GM23248 (cell line): ENCODE data around the gene COPB1. TPM values are rescaled to one million over a fixed set of nuclear protein-coding genes. Genes with fewer than 3 reads are reported as not detected.
A peak's percentile ranks its signal among the peaks of the same experiment; 100 is the strongest.

Experiments used
- DNase-seq: peaks from one replicate; pipeline ENCODE4 v3.0.0-alpha.2; 2015
- H2AFZ ChIP-seq: fragments of 200-600 bp; sonication (generic); 2 replicates; pipeline ENCODE4 v1.6.1; 2016; ENCODE audit warnings: antibody characterized with exemption
- H3F3A ChIP-seq: fragments of 200-600 bp; sonication (generic); 2 replicates; pipeline ENCODE4 v1.6.1; 2016; ENCODE audit warnings: mild to moderate bottlenecking, antibody characterized with exemption, mixed run types; ENCODE audit not compliant: insufficient read depth
- H3K27ac ChIP-seq: fragments of 200-600 bp; sonication (generic); 2 replicates; pipeline ENCODE4 v1.5.1; 2016; ENCODE audit warnings: mild to moderate bottlenecking
- H3K27me3 ChIP-seq: fragments of 200-600 bp; sonication (generic); replicated peaks from 2 replicates; pipeline ENCODE4 v1.6.1; 2016; ENCODE audit warnings: mild to moderate bottlenecking; ENCODE audit not compliant: insufficient read depth
- H3K36me3 ChIP-seq: fragments of 200-600 bp; sonication (generic); 2 replicates; pipeline ENCODE4 v1.6.1; 2016; ENCODE audit warnings: low read depth, mild to moderate bottlenecking
- H3K4me1 ChIP-seq: fragments of 200-600 bp; sonication (generic); 2 replicates; pipeline ENCODE4 v1.6.1; 2016; ENCODE audit warnings: mild to moderate bottlenecking; ENCODE audit not compliant: insufficient read depth
- H3K4me2 ChIP-seq: fragments of 200-600 bp; sonication (generic); one replicate; pipeline ENCODE4 v1.6.1; 2016; ENCODE audit warnings: mild to moderate bottlenecking; ENCODE audit not compliant: unreplicated experiment
- H3K4me3 ChIP-seq: fragments of 200-600 bp; sonication (generic); 2 replicates; pipeline ENCODE4 v1.5.1; 2016; ENCODE audit warnings: mild to moderate bottlenecking
- H3K79me2 ChIP-seq: fragments of 200-600 bp; sonication (generic); 2 replicates; pipeline ENCODE4 v1.6.1; 2016; ENCODE audit warnings: mild to moderate bottlenecking; ENCODE audit not compliant: insufficient read depth
- H3K9ac ChIP-seq: fragments of 200-600 bp; sonication (generic); 2 replicates; pipeline ENCODE4 v1.6.1; 2016; ENCODE audit warnings: mild to moderate bottlenecking
- H3K9me2 ChIP-seq: fragments of 200-600 bp; sonication (generic); 2 replicates; pipeline ENCODE4 v1.6.1; 2016; ENCODE audit warnings: mixed run types, mild to moderate bottlenecking, moderate library complexity; ENCODE audit not compliant: insufficient read depth
- H3K9me3 ChIP-seq: fragments of 200-600 bp; sonication (generic); one replicate; pipeline ENCODE4 v1.6.1; 2017; ENCODE audit warnings: low read depth
- H4K20me1 ChIP-seq: fragments of 200-600 bp; sonication (generic); 2 replicates; pipeline ENCODE4 v1.6.0; 2016; ENCODE audit not compliant: insufficient read depth
- EZH2 ChIP-seq: fragments of 200-600 bp; sonication (generic); IDR thresholded peaks from 2 replicates; pipeline ENCODE4 v1.6.1; 2018; ENCODE audit warnings: antibody characterized with exemption, mild to moderate bottlenecking; ENCODE audit not compliant: insufficient read depth, poor library complexity, severe bottlenecking
- EZH2phosphoT487 ChIP-seq: fragments of 200-600 bp; sonication (generic); IDR thresholded peaks from 2 replicates; pipeline ENCODE4 v1.6.1; 2018; ENCODE audit warnings: antibody characterized with exemption, moderate library complexity, mild to moderate bottlenecking, low read depth; ENCODE audit not compliant: insufficient read depth
- WGBS, 2 experiments: methylation state at CpG; one replicate each; pipeline ENCODE4 v1.1.6; 2015 to 2017; ENCODE audit warnings: low lambda C conversion rate in 2 of 2, low coverage in 1 of 2; ENCODE audit errors: missing lambda C conversion rate in 2 of 2; 5-methylcytosine and 5-hydroxymethylcytosine counted together
- in situ Hi-C: fragments of 300-500 bp; cut with MboI; formaldehyde crosslinking; loops from 2 replicates; pipeline ENCODE4 v1.15.0; 2020
- polyA plus RNA-seq: library from polyadenylated mRNA; unstranded; fragments of >200 nt; fragmentation: Nextera tagmentation; extraction: Ambion mirVana; gene quantifications from 2 replicates; pipeline ENCODE4 v1.2.1, GENCODE V29; 2016
- total RNA-seq: library from RNA; depleted of rRNA; stranded (reverse); fragments of >200 nt; shearing (Covaris generic); gene quantifications from 2 replicates; pipeline ENCODE4 v1.2.3, GENCODE V29; 2014

COPB1 gene
- total and polyA plus RNA-seq, 2 experiments from 2014 or later, result 192 to 302 TPM

- Histone ChIP-seq H3K79me2 (peaks cover 55% of the 10 kb centered on the region), H3K9me3 (no peaks in the 10 kb centered on the region), H2AFZ (peak overlapping the region; percentile 10; the same call in 1 of the 2 replicates), H3K4me3 (peak overlapping the region; percentile 89), H3F3A (peaks cover 72% of the 10 kb centered on the region), H3K27ac (peak overlapping the region; percentile 82), H3K4me1 (peaks cover 39% of the 10 kb centered on the region; the same call in 1 of the 2 replicates), H3K4me2 (peak overlapping the region; percentile 100), H3K27me3 (no peaks in the 10 kb centered on the region), H3K36me3 (peaks cover 45% of the 10 kb centered on the region), H3K9ac (peak overlapping the region; percentile 95), H3K9me2 (no peaks in the 10 kb centered on the region), H4K20me1 (peaks cover 7% of the 10 kb centered on the region; the same call in 1 of the 2 replicates)
- 1 to 3% methylated on average over 6 to 18 of the region's 19 CpGs for WGBS, 2 experiments
- in situ Hi-C loops, result loop anchor here (5.0 kb wide), 1 partner anchor 42 kb away; no protein-coding TSS in a partner anchor
- no peak for TF ChIP-seq EZH2phosphoT487
- no peak for TF ChIP-seq EZH2
- peak; percentile 58 for DNase-seq
Observed at GRCh38 chr11:14499178-14499559, 442 bp downstream of the COPB1 start.

- Histone ChIP-seq H3F3A (peaks cover 40% of the 10 kb centered on the region), H3K79me2 (peaks cover 99% of the 10 kb centered on the region), H3K27ac (peak overlapping the region; percentile 0; the same call in 1 of the 2 replicates), H2AFZ (no peak overlapping the region), H3K36me3 (peaks cover 96% of the 10 kb centered on the region), H4K20me1 (no peaks in the 10 kb centered on the region), H3K9me2 (no peaks in the 10 kb centered on the region), H3K9me3 (no peaks in the 10 kb centered on the region), H3K9ac (no peak overlapping the region), H3K4me2 (no peak overlapping the region), H3K4me3 (no peak overlapping the region), H3K27me3 (no peaks in the 10 kb centered on the region), H3K4me1 (no peaks in the 10 kb centered on the region)
- TF ChIP-seq EZH2phosphoT487, result no peak
- TF ChIP-seq EZH2, result no peak
- peak; percentile 10 for DNase-seq
- in situ Hi-C loops, result no loop called here
- WGBS, 2 experiments, result 97 to 98% methylated on average over 3 of the region's 3 CpGs
Observed at GRCh38 chr11:14480716-14481115, 18.9 kb downstream of the COPB1 start.

DNA sequence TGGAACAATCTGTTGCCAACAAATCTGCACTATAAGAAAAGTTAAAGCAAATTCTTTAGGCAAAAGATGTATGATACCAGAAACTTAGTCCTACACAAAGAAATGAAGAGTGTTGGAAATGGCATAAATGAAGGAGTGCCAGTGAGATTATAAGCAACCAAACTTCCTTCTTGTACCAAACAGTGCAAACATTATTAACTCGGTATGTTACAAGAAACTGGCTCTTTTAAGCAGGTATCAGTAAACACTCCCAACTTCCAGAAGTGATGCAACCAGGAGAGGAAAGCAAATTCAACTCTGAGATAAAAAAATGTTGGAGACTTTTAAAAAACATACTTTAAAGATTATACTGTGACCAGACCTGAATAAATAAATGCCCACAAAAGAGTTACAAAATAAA lies 28.5 kb downstream of the COPB1 start:
- Histone ChIP-seq H3K79me2 (peaks cover 99% of the 10 kb centered on the region), H4K20me1 (0 out of 2 replicates have a peak, but pooled peaks cover 6% of the 10 kb centered on the region)
- TF ChIP-seq EZH2, result no peak
- TF ChIP-seq EZH2phosphoT487, result no peak

GRCh38 chr11:14463623-14464022 lies 36.0 kb downstream of the COPB1 start:
- H3F3A ChIP-seq, result peaks cover 92% of the 10 kb centered on the region
- WGBS, 2 experiments, result 96 to 100% methylated on average over 2 of the region's 2 CpGs
- H3K27ac ChIP-seq, result peak overlapping the region; percentile 12; the same call in 1 of the 2 replicates
- no peaks in the 10 kb centered on the region for H3K27me3 ChIP-seq
- DNase-seq, result no peak
- TF ChIP-seq EZH2 (no peak), EZH2phosphoT487 (no peak)
- H3K79me2 ChIP-seq, result peaks cover 78% of the 10 kb centered on the region
- H3K36me3 ChIP-seq, result peaks cover 96% of the 10 kb centered on the region
- no peak overlapping the region for H3K9ac ChIP-seq
- H3K9me3 ChIP-seq, result no peaks in the 10 kb centered on the region
- no peak overlapping the region for H3K4me2 ChIP-seq
- H3K9me2 ChIP-seq, result no peaks in the 10 kb centered on the region
- H3K4me3 ChIP-seq, result no peak overlapping the region
- H3K4me1 ChIP-seq, result 0 out of 2 replicates have a peak, but pooled peaks cover 8% of the 10 kb centered on the region
- H2AFZ ChIP-seq, result no peak overlapping the region
- no peaks in the 10 kb centered on the region; the same call in 1 of the 2 replicates for H4K20me1 ChIP-seq
- in situ Hi-C loops, result no loop called here

More for the DNA sequence above, 28.5 kb downstream of the COPB1 start:
- H3K4me2 ChIP-seq, result no peak overlapping the region
- no peak overlapping the region for H3K27ac ChIP-seq
- 0 out of 2 replicates have a peak, but pooled peaks cover 4% of the 10 kb centered on the region for H3K4me1 ChIP-seq
- H3F3A ChIP-seq, result peaks cover 80% of the 10 kb centered on the region
- in situ Hi-C loops, result no loop called here
- H3K9me2 ChIP-seq, result no peaks in the 10 kb centered on the region
- H3K27me3 ChIP-seq, result no peaks in the 10 kb centered on the region
- peaks cover 96% of the 10 kb centered on the region for H3K36me3 ChIP-seq
- WGBS, 2 experiments, result 100% methylated on average over 1 of the region's 1 CpG
- H3K9me3 ChIP-seq, result no peaks in the 10 kb centered on the region
- DNase-seq, result no peak
- H2AFZ ChIP-seq, result no peak overlapping the region
- H3K4me3 ChIP-seq, result no peak overlapping the region
- no peak overlapping the region for H3K9ac ChIP-seq
